GM18870 (cell line): ENCODE results near the gene NUMBL.
"Not testable (repeated sequence)": the region's sequence is repeated elsewhere in the genome, so short reads cannot be mapped to it uniquely, and the experiment has no call there.

Experiments used
- ATAC-seq: cut with Tn5 transposase; IDR thresholded peaks from one replicate; pipeline ENCODE4 v1.9.1; 2021; ENCODE audit warnings: moderate library complexity; ENCODE audit not compliant: unreplicated experiment

The NUMBL gene

GRCh38 chr19:40667602-40668001, 22.8 kb downstream of the NUMBL start:
- no peak for ATAC-seq

GRCh38 chr19:40666803-40667438, 23.5 kb downstream of the NUMBL start:
- no peak for ATAC-seq

- no peak for ATAC-seq
Measured at GRCh38 chr19:40663695-40664692, 26.5 kb downstream of the NUMBL start.

GRCh38 chr19:40662925-40663694, 27.3 kb downstream of the NUMBL start:
- peak; percentile 55 for ATAC-seq

GRCh38 chr19:40661616-40662015, 28.8 kb downstream of the NUMBL start:
- no peak for ATAC-seq

GRCh38 chr19:40659566-40659965, 30.9 kb downstream of the NUMBL start:
- no peak for ATAC-seq

GRCh38 chr19:40659116-40659515, 31.3 kb downstream of the NUMBL start:
- ATAC-seq = no peak

GRCh38 chr19:40658031-40658430, 32.4 kb downstream of the NUMBL start:
- no peak for ATAC-seq

GRCh38 chr19:40655684-40656083, 34.8 kb downstream of the NUMBL start:
- not testable (repeated sequence) for ATAC-seq

GRCh38 chr19:40652303-40652702, 38.1 kb downstream of the NUMBL start:
- not testable (repeated sequence) for ATAC-seq

GRCh38 chr19:40650749-40651305, 39.6 kb downstream of the NUMBL start:
- ATAC-seq = no peak

GRCh38 chr19:40649903-40650675, 40.4 kb downstream of the NUMBL start:
- ATAC-seq = not testable (repeated sequence)

GRCh38 chr19:40646743-40647254, 43.7 kb downstream of the NUMBL start:
- no peak for ATAC-seq

- ATAC-seq = no peak
Measured at GRCh38 chr19:40642757-40643305, 47.6 kb downstream of the NUMBL start.

- ATAC-seq = no peak
Measured at GRCh38 chr19:40642051-40642706, 48.3 kb downstream of the NUMBL start.

- ATAC-seq = no peak
Measured at GRCh38 chr19:40641281-40641680, 49.2 kb downstream of the NUMBL start.

GRCh38 chr19:40640744-40641143, 49.7 kb downstream of the NUMBL start:
- ATAC-seq = no peak

- ATAC-seq = no peak
Measured at GRCh38 chr19:40639638-40639982, 50.8 kb downstream of the NUMBL start.

- ATAC-seq = no peak
Measured at GRCh38 chr19:40638327-40638726, 52.1 kb downstream of the NUMBL start.
